ENCODE measurements around the gene GRM5. TPM values are rescaled to one million over a fixed set of nuclear protein-coding genes. Genes with fewer than 3 reads are reported as not detected.
A peak's percentile ranks its signal among the peaks of the same experiment; 100 is the strongest.
"Not testable (repeated sequence)": the region's sequence is repeated elsewhere in the genome, so short reads cannot be mapped to it uniquely, and the experiment has no call there.

The GRM5 gene
- total RNA-seq = not detected
- long read RNA-seq, donor 1 = 0 reads
- long read RNA-seq, donor 2 = 0 reads

- H3K4me1 ChIP-seq (ENCODE audit: low read depth); ATAC-seq; H3K9me3 ChIP-seq; DNase-seq; H3K36me3 ChIP-seq (ENCODE audit: low read depth); H3K4me3 ChIP-seq; intact Hi-C loops (cut with DNase I, micrococcal nuclease): not testable (repeated sequence)
Measured at GRCh38 chr11:89065651-89066201, at the start of gene GRM5. Gene GRM5, minus strand, starts transcription at chr11:89065982. Its CDS starts 18,110 bp downstream, at chr11:89047872.

GRCh38 chr11:89097956-89098355 is 32.2 kb upstream of the GRM5 start:
- H3K4me1 ChIP-seq (ENCODE audit: low read depth); H3K9me3 ChIP-seq; intact Hi-C loops (cut with DNase I, micrococcal nuclease); H3K4me3 ChIP-seq; H3K36me3 ChIP-seq (ENCODE audit: low read depth): not testable (repeated sequence)
- peak; percentile 40 for TF ChIP-seq CTCF (IDR thresholded peaks at IDR 0.05)
- ATAC-seq = peak; percentile 77
- peak in 1 of 3 donors; percentile 16 for DNase-seq

GRCh38 chr11:89093806-89094205 is 28.0 kb upstream of the GRM5 start:
- intact Hi-C loops (cut with DNase I, micrococcal nuclease); H3K9me3 ChIP-seq; DNase-seq; H3K4me1 ChIP-seq (ENCODE audit: low read depth); H3K36me3 ChIP-seq (ENCODE audit: low read depth); ATAC-seq; H3K4me3 ChIP-seq: not testable (repeated sequence)

GRCh38 chr11:89084951-89085350 is 19.2 kb upstream of the GRM5 start:
- H3K4me3 ChIP-seq; H3K36me3 ChIP-seq (ENCODE audit: low read depth); H3K9me3 ChIP-seq; DNase-seq; ATAC-seq; H3K4me1 ChIP-seq (ENCODE audit: low read depth); intact Hi-C loops (cut with DNase I, micrococcal nuclease): not testable (repeated sequence)

- ATAC-seq; H3K36me3 ChIP-seq (ENCODE audit: low read depth); H3K9me3 ChIP-seq; H3K4me3 ChIP-seq; intact Hi-C loops (cut with DNase I, micrococcal nuclease); DNase-seq; H3K4me1 ChIP-seq (ENCODE audit: low read depth): not testable (repeated sequence)
Measured at GRCh38 chr11:89070911-89071310, 5.1 kb upstream of the GRM5 start.

GRCh38 chr11:89067264-89067663 is 1.5 kb upstream of the GRM5 start:
- H3K4me3 ChIP-seq = no peak overlapping the region
- H3K9me3 ChIP-seq = no peaks in the 10 kb centered on the region
- H3K36me3 ChIP-seq (ENCODE audit: low read depth) = no peaks in the 10 kb centered on the region
- no peak for TF ChIP-seq CTCF (IDR thresholded peaks at IDR 0.05)
- no peaks in the 10 kb centered on the region for H3K4me1 ChIP-seq (ENCODE audit: low read depth)
- intact Hi-C loops (cut with DNase I, micrococcal nuclease) = no loop called here
- DNase-seq (no peak), ATAC-seq (no peak)

GRCh38 chr11:89065066-89065465 is 716 bp downstream of the GRM5 start:
- no peak for DNase-seq
- intact Hi-C loops (cut with DNase I, micrococcal nuclease) = no loop called here
- Histone ChIP-seq H3K4me1 (ENCODE audit: low read depth) (no peaks in the 10 kb centered on the region), H3K9me3 (no peaks in the 10 kb centered on the region), H3K4me3 (no peak overlapping the region), H3K36me3 (ENCODE audit: low read depth) (no peaks in the 10 kb centered on the region)
- TF ChIP-seq CTCF (IDR thresholded peaks at IDR 0.05) = no peak
- no peak for ATAC-seq

GRCh38 chr11:89063481-89063951 is 2.3 kb downstream of the GRM5 start:
- DNase-seq; H3K9me3 ChIP-seq; intact Hi-C loops (cut with DNase I, micrococcal nuclease); H3K4me1 ChIP-seq (ENCODE audit: low read depth); ATAC-seq; H3K36me3 ChIP-seq (ENCODE audit: low read depth); H3K4me3 ChIP-seq: not testable (repeated sequence)

GRCh38 chr11:89062771-89063298 is 2.9 kb downstream of the GRM5 start:
- H3K36me3 ChIP-seq (ENCODE audit: low read depth); ATAC-seq; DNase-seq; H3K9me3 ChIP-seq; H3K4me1 ChIP-seq (ENCODE audit: low read depth); H3K4me3 ChIP-seq; intact Hi-C loops (cut with DNase I, micrococcal nuclease): not testable (repeated sequence)

GRCh38 chr11:89061839-89062238 is 3.9 kb downstream of the GRM5 start:
- intact Hi-C loops (cut with DNase I, micrococcal nuclease); H3K4me3 ChIP-seq; DNase-seq; ATAC-seq; H3K36me3 ChIP-seq (ENCODE audit: low read depth); H3K9me3 ChIP-seq; H3K4me1 ChIP-seq (ENCODE audit: low read depth): not testable (repeated sequence)

GRCh38 chr11:89057406-89057805 is 8.4 kb downstream of the GRM5 start:
- H3K9me3 ChIP-seq; H3K4me3 ChIP-seq; DNase-seq; H3K4me1 ChIP-seq (ENCODE audit: low read depth); intact Hi-C loops (cut with DNase I, micrococcal nuclease); ATAC-seq; H3K36me3 ChIP-seq (ENCODE audit: low read depth): not testable (repeated sequence)
